ENCODE results near the gene ABLIM3.

- TF ChIP-seq CTCF (IDR thresholded peaks at IDR 0.05; ENCODE audit: control extremely low read depth in 1 of 3, insufficient read depth in 1 of 3, low read depth in 1 of 3, low read length in 3 of 3) (no peak), POLR2A (IDR thresholded peaks at IDR 0.05; ENCODE audit: control extremely low read depth in 1 of 2, low read depth in 2 of 2, low read length in 2 of 2) (no peak), POLR2AphosphoS5 (IDR thresholded peaks at IDR 0.05; ENCODE audit: low read depth, low read length) (no peak), USF2 (IDR thresholded peaks at IDR 0.05; ENCODE audit: low read length) (no peak), POU5F1 (IDR thresholded peaks at IDR 0.05; ENCODE audit: low read depth, low read length) (no peak), EP300 (IDR thresholded peaks at IDR 0.05; ENCODE audit: borderline replicate concordance in 1 of 2, low read depth in 2 of 2, low read length in 2 of 2) (no peak)
These were observed 153.9 kb downstream of the ABLIM3 start for GRCh38 chr5:149294872-149295829.
